Large intestine (tissue), 3 donors: ENCODE results near the gene C2orf66. TPM values are rescaled to one million over a fixed set of nuclear protein-coding genes. Genes with fewer than 3 reads are reported as not detected.

Source experiments
- DNase-seq, 2 donors: peaks; one replicate each; pipeline versions ENCODE4 v3.0.0 to v3.0.0-alpha.2; 2013
- H3K27ac ChIP-seq: one replicate; pipeline ENCODE4 v1.5.1; 2013; ENCODE audit warnings: low read length
- H3K27me3 ChIP-seq: 2 replicates; pipeline ENCODE4 v1.6.1; 2013; ENCODE audit warnings: low read length; ENCODE audit not compliant: control insufficient read depth, insufficient read depth
- H3K36me3 ChIP-seq: 2 replicates; pipeline ENCODE4 v1.6.1; 2013; ENCODE audit warnings: low read length; ENCODE audit not compliant: control insufficient read depth, insufficient read depth
- H3K4me1 ChIP-seq: one replicate; pipeline ENCODE4 v1.6.1; 2013; ENCODE audit warnings: low read length; ENCODE audit not compliant: control insufficient read depth, insufficient read depth
- H3K4me3 ChIP-seq: one replicate; pipeline ENCODE4 v1.5.1; 2013; ENCODE audit warnings: low read length
- H3K9me3 ChIP-seq: one replicate; pipeline ENCODE4 v1.6.1; 2013; ENCODE audit warnings: mild to moderate bottlenecking, low read depth, low read length, moderate library complexity; ENCODE audit not compliant: control insufficient read depth
- WGBS: methylation state at CpG from one replicate; pipeline ENCODE4 v1.1.5; 2013; ENCODE audit warnings: low lambda C conversion rate; ENCODE audit not compliant: insufficient coverage; 5-methylcytosine and 5-hydroxymethylcytosine counted together
- polyA plus RNA-seq: library from polyadenylated mRNA; unstranded; fragments of 120-200 nt; gene quantifications from one replicate; pipeline ENCODE4 v1.2.1, GENCODE V29; 2013

C2orf66 gene
- polyA plus RNA-seq, 1 donor, result 0.24 TPM

- H3K36me3 ChIP-seq, result peaks cover 3% of the 10 kb centered on the region
- WGBS, result no CpG with 5 or more reads among the region's 2 CpGs
Observed at GRCh38 chr2:196827356-196827755, 18.2 kb upstream of the C2orf66 start.

GRCh38 chr2:196823750-196824522, 14.8 kb upstream of the C2orf66 start:
- Histone ChIP-seq H3K9me3 (no peaks in the 10 kb centered on the region), H3K27ac (no peak overlapping the region), H3K36me3 (no peaks in the 10 kb centered on the region), H3K4me3 (no peak overlapping the region), H3K27me3 (no peaks in the 10 kb centered on the region), H3K4me1 (peaks cover 4% of the 10 kb centered on the region)
- DNase-seq, result no peak

More at GRCh38 chr2:196827356-196827755, 18.2 kb upstream of the C2orf66 start:
- H3K9me3 ChIP-seq, result no peaks in the 10 kb centered on the region
- peaks cover 4% of the 10 kb centered on the region for H3K4me1 ChIP-seq
- DNase-seq, result no peak
- H3K4me3 ChIP-seq, result no peak overlapping the region
- H3K27ac ChIP-seq, result no peak overlapping the region
- no peaks in the 10 kb centered on the region for H3K27me3 ChIP-seq

- Histone ChIP-seq H3K36me3 (no peaks in the 10 kb centered on the region), H3K27me3 (no peaks in the 10 kb centered on the region), H3K9me3 (peaks cover 8% of the 10 kb centered on the region), H3K4me3 (no peak overlapping the region), H3K27ac (no peak overlapping the region), H3K4me1 (no peaks in the 10 kb centered on the region)
- WGBS, result no CpG with 5 or more reads among the region's 1 CpG
- no peak for DNase-seq
Observed at GRCh38 chr2:196821195-196821594, 12.0 kb upstream of the C2orf66 start.

- no CpG with 5 or more reads among the region's 2 CpGs for WGBS
- Histone ChIP-seq H3K27ac (no peak overlapping the region), H3K4me1 (no peaks in the 10 kb centered on the region), H3K36me3 (no peaks in the 10 kb centered on the region), H3K4me3 (no peak overlapping the region), H3K27me3 (peaks cover 3% of the 10 kb centered on the region), H3K9me3 (no peaks in the 10 kb centered on the region)
- no peak for DNase-seq
Observed at GRCh38 chr2:196808083-196808665, 981 bp downstream of the C2orf66 start.

GRCh38 chr2:196804381-196804780, 4.8 kb downstream of the C2orf66 start:
- Histone ChIP-seq H3K27ac (no peak overlapping the region), H3K4me1 (no peaks in the 10 kb centered on the region), H3K4me3 (no peak overlapping the region), H3K27me3 (no peaks in the 10 kb centered on the region), H3K36me3 (no peaks in the 10 kb centered on the region), H3K9me3 (no peaks in the 10 kb centered on the region)
- no CpG with 5 or more reads among the region's 1 CpG for WGBS
- no peak for DNase-seq

GRCh38 chr2:196802401-196802800, 6.8 kb downstream of the C2orf66 start:
- WGBS, result no CpG with 5 or more reads among the region's 2 CpGs
- DNase-seq, result no peak
- H3K27me3 ChIP-seq, result no peaks in the 10 kb centered on the region

GRCh38 chr2:196801674-196802261, 7.4 kb downstream of the C2orf66 start:
- H3K4me3 ChIP-seq, result no peak overlapping the region
- H3K36me3 ChIP-seq, result peaks cover 8% of the 10 kb centered on the region
- no peak overlapping the region for H3K27ac ChIP-seq
- no peak for DNase-seq
- no peaks in the 10 kb centered on the region for H3K9me3 ChIP-seq
- no peaks in the 10 kb centered on the region for H3K27me3 ChIP-seq
- H3K4me1 ChIP-seq, result peaks cover 4% of the 10 kb centered on the region
- no CpG with 5 or more reads among the region's 2 CpGs for WGBS

More at GRCh38 chr2:196802401-196802800, 6.8 kb downstream of the C2orf66 start:
- Histone ChIP-seq H3K4me1 (peaks cover 4% of the 10 kb centered on the region), H3K27ac (no peak overlapping the region), H3K4me3 (no peak overlapping the region), H3K9me3 (no peaks in the 10 kb centered on the region), H3K36me3 (peaks cover 3% of the 10 kb centered on the region)

GRCh38 chr2:196798980-196799379, 10.2 kb downstream of the C2orf66 start:
- DNase-seq, result no peak

GRCh38 chr2:196792865-196793264, 16.3 kb downstream of the C2orf66 start:
- 92% methylated on average over 2 of the region's 3 CpGs for WGBS
- H3K4me1 ChIP-seq, result no peaks in the 10 kb centered on the region
- H3K27me3 ChIP-seq, result no peaks in the 10 kb centered on the region
- no peak overlapping the region for H3K27ac ChIP-seq
- DNase-seq, result no peak
- no peaks in the 10 kb centered on the region for H3K9me3 ChIP-seq
- H3K4me3 ChIP-seq, result no peak overlapping the region
- peaks cover 60% of the 10 kb centered on the region for H3K36me3 ChIP-seq

More at GRCh38 chr2:196798980-196799379, 10.2 kb downstream of the C2orf66 start:
- WGBS, result no CpG with 5 or more reads among the region's 10 CpGs
- Histone ChIP-seq H3K27me3 (no peaks in the 10 kb centered on the region), H3K4me3 (peak overlapping the region; percentile 86), H3K27ac (peak overlapping the region; percentile 72), H3K36me3 (peaks cover 18% of the 10 kb centered on the region), H3K4me1 (peaks cover 4% of the 10 kb centered on the region), H3K9me3 (no peaks in the 10 kb centered on the region)

- Histone ChIP-seq H3K4me3 (no peak overlapping the region), H3K4me1 (no peaks in the 10 kb centered on the region), H3K27ac (no peak overlapping the region), H3K27me3 (no peaks in the 10 kb centered on the region), H3K36me3 (peaks cover 56% of the 10 kb centered on the region), H3K9me3 (no peaks in the 10 kb centered on the region)
- DNase-seq, result no peak
- 100% methylated on average over 3 of the region's 4 CpGs for WGBS
Observed at GRCh38 chr2:196783431-196784094, 25.6 kb downstream of the C2orf66 start.
